ENCODE data around the gene MLLT10.

MLLT10 gene

DNA sequence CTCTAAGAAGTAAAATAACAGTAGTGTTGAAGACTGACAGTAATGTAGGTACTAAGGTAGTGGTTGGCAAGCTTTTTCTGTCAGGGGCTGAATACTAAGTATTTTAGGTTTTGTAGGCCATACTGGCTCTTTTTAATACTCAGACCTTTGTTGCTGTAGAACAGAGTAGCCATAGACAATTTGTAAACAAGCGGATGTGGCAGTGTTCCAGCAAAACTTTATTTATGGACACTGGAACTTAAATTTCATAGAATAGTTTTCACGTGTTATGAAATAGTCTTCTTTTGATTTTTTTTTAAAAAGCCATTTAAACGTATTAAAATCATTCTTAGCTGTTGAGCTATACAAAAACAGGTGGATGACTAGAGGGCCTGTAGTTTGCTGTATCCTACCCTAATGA, 121.2 kb downstream of the MLLT10 start:
- ATAC-seq (ENCODE audit: insufficient read depth, low read depth) (no peak), DNase-seq (no peak)
- no peak for TF ChIP-seq EZH2 (IDR thresholded peaks at IDR 0.05; ENCODE audit: borderline replicate concordance, low read depth, low read length, severe bottlenecking)
- TF ChIP-seq, protein P1, sequence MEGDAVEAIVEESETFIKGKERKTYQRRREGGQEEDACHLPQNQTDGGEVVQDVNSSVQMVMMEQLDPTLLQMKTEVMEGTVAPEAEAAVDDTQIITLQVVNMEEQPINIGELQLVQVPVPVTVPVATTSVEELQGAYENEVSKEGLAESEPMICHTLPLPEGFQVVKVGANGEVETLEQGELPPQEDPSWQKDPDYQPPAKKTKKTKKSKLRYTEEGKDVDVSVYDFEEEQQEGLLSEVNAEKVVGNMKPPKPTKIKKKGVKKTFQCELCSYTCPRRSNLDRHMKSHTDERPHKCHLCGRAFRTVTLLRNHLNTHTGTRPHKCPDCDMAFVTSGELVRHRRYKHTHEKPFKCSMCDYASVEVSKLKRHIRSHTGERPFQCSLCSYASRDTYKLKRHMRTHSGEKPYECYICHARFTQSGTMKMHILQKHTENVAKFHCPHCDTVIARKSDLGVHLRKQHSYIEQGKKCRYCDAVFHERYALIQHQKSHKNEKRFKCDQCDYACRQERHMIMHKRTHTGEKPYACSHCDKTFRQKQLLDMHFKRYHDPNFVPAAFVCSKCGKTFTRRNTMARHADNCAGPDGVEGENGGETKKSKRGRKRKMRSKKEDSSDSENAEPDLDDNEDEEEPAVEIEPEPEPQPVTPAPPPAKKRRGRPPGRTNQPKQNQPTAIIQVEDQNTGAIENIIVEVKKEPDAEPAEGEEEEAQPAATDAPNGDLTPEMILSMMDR (IDR thresholded peaks at IDR 0.05; ENCODE audit: borderline replicate concordance, extremely low read depth, low read length, poor library complexity, severe bottlenecking), result no peak
- no peaks in the 10 kb centered on the region for H3K4me1 ChIP-seq (ENCODE audit: insufficient read depth, low read length)
- H3K4me3 ChIP-seq (ENCODE audit: low read depth in 1 of 2, low read length in 2 of 2), result no peak overlapping the region
- peaks cover 15% of the 10 kb centered on the region; the same call in 1 of the 2 replicates for H4K20me1 ChIP-seq (ENCODE audit: insufficient read depth, low read length)
- no peaks in the 10 kb centered on the region for H3K9me3 ChIP-seq (ENCODE audit: insufficient read depth, low read length, severe bottlenecking)
- peaks cover 38% of the 10 kb centered on the region for H3K36me3 ChIP-seq (ENCODE audit: insufficient read depth, low read length)
- H3K27ac ChIP-seq (ENCODE audit: low read length), result no peak overlapping the region
- no peaks in the 10 kb centered on the region for H3K27me3 ChIP-seq (ENCODE audit: insufficient read depth, low read length, poor library complexity)
- no peak overlapping the region for H3K9ac ChIP-seq (ENCODE audit: low read depth, low read length)
- H3K4me2 ChIP-seq (ENCODE audit: insufficient read depth, low read length), result no peak overlapping the region
- H2AFZ ChIP-seq (ENCODE audit: low read depth, low read length), result no peak overlapping the region
- peaks cover 67% of the 10 kb centered on the region for H3K79me2 ChIP-seq (ENCODE audit: insufficient read depth, low read length)

DNA sequence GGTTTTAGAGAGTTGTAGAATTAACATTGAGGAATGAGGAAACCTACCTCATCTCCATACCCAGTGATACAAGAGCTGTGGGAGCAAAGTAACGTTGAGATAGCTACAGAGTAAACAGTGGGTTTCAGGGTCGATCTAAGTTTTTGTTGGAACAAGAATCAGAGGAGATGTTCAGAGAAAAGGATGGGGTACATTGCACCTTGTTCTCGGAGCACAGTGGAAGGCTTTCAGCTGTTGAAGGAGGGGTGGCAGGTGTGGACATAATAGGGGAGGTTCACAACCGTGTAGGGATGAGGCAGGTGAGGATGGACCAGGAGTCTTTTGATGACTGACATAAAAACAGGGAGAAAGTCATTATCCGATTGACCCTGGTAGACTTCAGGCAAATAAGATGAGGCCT, 121.7 kb downstream of the MLLT10 start:
- H2AFZ ChIP-seq (ENCODE audit: low read depth, low read length), result no peak overlapping the region
- no peak overlapping the region for H3K9ac ChIP-seq (ENCODE audit: low read depth, low read length)
- no peak overlapping the region for H3K27ac ChIP-seq (ENCODE audit: low read length)
- H3K4me1 ChIP-seq (ENCODE audit: insufficient read depth, low read length), result no peaks in the 10 kb centered on the region
- H4K20me1 ChIP-seq (ENCODE audit: insufficient read depth, low read length), result peaks cover 15% of the 10 kb centered on the region; the same call in 1 of the 2 replicates
- peaks cover 38% of the 10 kb centered on the region for H3K36me3 ChIP-seq (ENCODE audit: insufficient read depth, low read length)
- H3K79me2 ChIP-seq (ENCODE audit: insufficient read depth, low read length), result peaks cover 68% of the 10 kb centered on the region
- DNase-seq, result no peak
- ATAC-seq (ENCODE audit: insufficient read depth, low read depth), result no peak
- no peak overlapping the region for H3K4me3 ChIP-seq (ENCODE audit: low read depth in 1 of 2, low read length in 2 of 2)
- no peaks in the 10 kb centered on the region for H3K9me3 ChIP-seq (ENCODE audit: insufficient read depth, low read length, severe bottlenecking)
- no peaks in the 10 kb centered on the region for H3K27me3 ChIP-seq (ENCODE audit: insufficient read depth, low read length, poor library complexity)
- H3K4me2 ChIP-seq (ENCODE audit: insufficient read depth, low read length), result no peak overlapping the region
- TF ChIP-seq EZH2 (IDR thresholded peaks at IDR 0.05; ENCODE audit: borderline replicate concordance, low read depth, low read length, severe bottlenecking), result no peak
- TF ChIP-seq, protein P1 (IDR thresholded peaks at IDR 0.05; ENCODE audit: borderline replicate concordance, extremely low read depth, low read length, poor library complexity, severe bottlenecking), result no peak

DNA sequence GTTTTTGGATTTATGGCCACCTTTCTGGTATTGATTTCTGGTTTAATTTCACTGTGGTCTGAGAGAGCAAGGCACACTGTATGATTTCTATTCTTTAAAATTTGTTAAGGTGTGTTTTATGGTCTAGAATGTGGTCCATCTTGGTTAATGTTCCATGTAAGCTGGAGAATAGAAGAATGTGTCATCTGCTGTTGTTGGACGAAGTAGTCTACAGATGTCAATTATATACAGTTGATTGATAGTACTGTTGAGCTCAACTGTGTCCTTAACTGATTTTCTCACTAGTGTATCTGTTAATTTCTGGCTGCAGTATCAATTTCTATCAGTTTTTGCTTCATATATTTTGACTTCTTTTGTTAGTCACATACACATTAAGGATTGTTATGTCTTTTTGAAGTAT, 127.1 kb downstream of the MLLT10 start:
- Histone ChIP-seq H3K4me3 (ENCODE audit: low read depth in 1 of 2, low read length in 2 of 2) (no peak overlapping the region), H3K27ac (ENCODE audit: low read length) (no peak overlapping the region), H3K9me3 (ENCODE audit: insufficient read depth, low read length, severe bottlenecking) (no peaks in the 10 kb centered on the region), H3K79me2 (ENCODE audit: insufficient read depth, low read length) (peaks cover 78% of the 10 kb centered on the region), H3K4me1 (ENCODE audit: insufficient read depth, low read length) (no peaks in the 10 kb centered on the region), H3K4me2 (ENCODE audit: insufficient read depth, low read length) (no peak overlapping the region), H2AFZ (ENCODE audit: low read depth, low read length) (no peak overlapping the region), H3K36me3 (ENCODE audit: insufficient read depth, low read length) (peaks cover 6% of the 10 kb centered on the region; the same call in 1 of the 2 replicates), H3K9ac (ENCODE audit: low read depth, low read length) (no peak overlapping the region), H4K20me1 (ENCODE audit: insufficient read depth, low read length) (peaks cover 6% of the 10 kb centered on the region; the same call in 1 of the 2 replicates), H3K27me3 (ENCODE audit: insufficient read depth, low read length, poor library complexity) (no peaks in the 10 kb centered on the region)
- TF ChIP-seq, protein P1 (IDR thresholded peaks at IDR 0.05; ENCODE audit: borderline replicate concordance, extremely low read depth, low read length, poor library complexity, severe bottlenecking), result no peak
- TF ChIP-seq EZH2 (IDR thresholded peaks at IDR 0.05; ENCODE audit: borderline replicate concordance, low read depth, low read length, severe bottlenecking), result no peak
- DNase-seq, result no peak
- no peak for ATAC-seq (ENCODE audit: insufficient read depth, low read depth)

DNA sequence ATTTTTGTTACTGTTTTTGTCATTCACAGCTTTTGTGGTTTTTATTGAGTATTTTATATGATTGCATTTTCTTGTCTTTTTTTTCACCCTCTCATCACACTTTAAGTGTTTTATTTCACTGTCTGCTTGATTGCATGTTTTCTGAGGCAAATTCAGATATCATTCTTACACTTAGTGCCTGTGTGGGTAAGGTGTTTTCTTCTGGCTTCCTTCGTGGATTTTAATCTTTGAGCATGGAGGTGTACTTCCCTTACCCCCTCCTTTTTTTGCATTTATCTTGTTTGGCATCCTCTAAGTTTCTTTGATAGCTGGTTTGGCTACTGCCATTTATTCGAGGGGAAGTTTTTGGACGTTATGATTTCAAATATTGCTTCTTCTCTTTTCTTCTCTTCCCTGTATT, 127.9 kb downstream of the MLLT10 start:
- Histone ChIP-seq H3K9me3 (ENCODE audit: insufficient read depth, low read length, severe bottlenecking) (no peaks in the 10 kb centered on the region), H3K4me3 (ENCODE audit: low read depth in 1 of 2, low read length in 2 of 2) (no peak overlapping the region), H4K20me1 (ENCODE audit: insufficient read depth, low read length) (peaks cover 6% of the 10 kb centered on the region; the same call in 1 of the 2 replicates), H3K9ac (ENCODE audit: low read depth, low read length) (no peak overlapping the region), H3K79me2 (ENCODE audit: insufficient read depth, low read length) (peaks cover 79% of the 10 kb centered on the region), H3K36me3 (ENCODE audit: insufficient read depth, low read length) (peaks cover 10% of the 10 kb centered on the region; the same call in 1 of the 2 replicates), H3K27me3 (ENCODE audit: insufficient read depth, low read length, poor library complexity) (no peaks in the 10 kb centered on the region), H3K27ac (ENCODE audit: low read length) (no peak overlapping the region), H2AFZ (ENCODE audit: low read depth, low read length) (no peak overlapping the region), H3K4me1 (ENCODE audit: insufficient read depth, low read length) (no peaks in the 10 kb centered on the region), H3K4me2 (ENCODE audit: insufficient read depth, low read length) (no peak overlapping the region)
- no peak for ATAC-seq (ENCODE audit: insufficient read depth, low read depth)
- DNase-seq, result no peak
- TF ChIP-seq, protein P1 (IDR thresholded peaks at IDR 0.05; ENCODE audit: borderline replicate concordance, extremely low read depth, low read length, poor library complexity, severe bottlenecking), result no peak
- no peak for TF ChIP-seq EZH2 (IDR thresholded peaks at IDR 0.05; ENCODE audit: borderline replicate concordance, low read depth, low read length, severe bottlenecking)

All from DND-41 (cell line).